Astrocyte (in vitro differentiated cells and primary cell): ENCODE results near the gene CELF2.

Source experiments
- EZH2 ChIP-seq: IDR thresholded peaks from 2 replicates; pipeline ENCODE4 v1.6.1; 2012; ENCODE audit warnings: mild to moderate bottlenecking, low read length, inconsistent platforms; ENCODE audit not compliant: insufficient read depth
- TF ChIP-seq, protein P1 (sequence below): IDR thresholded peaks from 2 replicates; pipeline ENCODE4 v1.5.1; 2011; ENCODE audit warnings: low read depth, mild to moderate bottlenecking, inconsistent platforms, low read length, moderate library complexity; ENCODE audit not compliant: insufficient read depth

DNA sequence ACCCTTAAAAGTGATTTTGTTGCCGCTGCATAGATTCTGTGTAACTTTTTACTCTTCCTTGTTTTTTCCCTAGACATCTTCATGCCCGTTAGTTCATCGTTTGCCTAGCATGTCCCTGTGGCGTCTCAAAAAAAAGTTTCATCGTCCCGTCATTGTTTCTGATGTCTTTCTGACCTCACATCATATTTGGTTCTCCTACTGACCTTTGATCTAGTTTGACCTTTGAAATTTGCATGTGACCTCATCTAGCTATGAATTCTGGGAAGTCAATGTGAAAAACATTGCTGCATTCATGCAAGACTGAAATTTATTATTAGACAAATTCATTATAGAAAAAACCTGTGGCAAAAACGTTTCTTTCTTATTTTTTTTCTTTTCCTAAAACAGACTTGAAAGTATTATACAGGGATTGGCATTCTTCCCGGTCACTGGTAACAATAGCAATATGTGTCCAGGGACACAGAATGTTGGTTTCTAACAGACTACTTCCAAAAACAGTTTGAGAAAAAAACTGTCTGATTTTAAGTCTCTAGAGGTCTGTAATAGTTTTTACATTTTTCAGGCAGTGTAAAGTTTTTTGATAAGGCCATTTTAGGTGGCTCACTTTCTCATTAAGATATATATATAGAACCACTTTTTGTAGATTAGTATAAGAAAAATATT is 312.8 kb downstream of the CELF2 start:
- no peak for TF ChIP-seq EZH2
- TF ChIP-seq, protein P1, sequence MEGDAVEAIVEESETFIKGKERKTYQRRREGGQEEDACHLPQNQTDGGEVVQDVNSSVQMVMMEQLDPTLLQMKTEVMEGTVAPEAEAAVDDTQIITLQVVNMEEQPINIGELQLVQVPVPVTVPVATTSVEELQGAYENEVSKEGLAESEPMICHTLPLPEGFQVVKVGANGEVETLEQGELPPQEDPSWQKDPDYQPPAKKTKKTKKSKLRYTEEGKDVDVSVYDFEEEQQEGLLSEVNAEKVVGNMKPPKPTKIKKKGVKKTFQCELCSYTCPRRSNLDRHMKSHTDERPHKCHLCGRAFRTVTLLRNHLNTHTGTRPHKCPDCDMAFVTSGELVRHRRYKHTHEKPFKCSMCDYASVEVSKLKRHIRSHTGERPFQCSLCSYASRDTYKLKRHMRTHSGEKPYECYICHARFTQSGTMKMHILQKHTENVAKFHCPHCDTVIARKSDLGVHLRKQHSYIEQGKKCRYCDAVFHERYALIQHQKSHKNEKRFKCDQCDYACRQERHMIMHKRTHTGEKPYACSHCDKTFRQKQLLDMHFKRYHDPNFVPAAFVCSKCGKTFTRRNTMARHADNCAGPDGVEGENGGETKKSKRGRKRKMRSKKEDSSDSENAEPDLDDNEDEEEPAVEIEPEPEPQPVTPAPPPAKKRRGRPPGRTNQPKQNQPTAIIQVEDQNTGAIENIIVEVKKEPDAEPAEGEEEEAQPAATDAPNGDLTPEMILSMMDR = no peak
